HL-60 (cell line): ENCODE measurements around the gene AGBL4.

Experiments
- DNase-seq, 2 experiments: peaks; one replicate each; pipeline ENCODE4 v3.0.0-alpha.2; 2010 to 2020; ENCODE audit warnings: low read depth in 1 of 2, low spot score in 1 of 2
- H3K27ac ChIP-seq: fragments of 250-450 bp; sonication (Bioruptor Pico); replicated peaks from 2 replicates; pipeline ENCODE4 v1.5.1; 2020; ENCODE audit warnings: mild to moderate bottlenecking, moderate library complexity
- H3K27me3 ChIP-seq: fragments of 250-450 bp; sonication (Bioruptor Pico); 2 replicates; pipeline ENCODE4 v1.5.1; 2021; ENCODE audit warnings: mild to moderate bottlenecking, moderate library complexity; ENCODE audit not compliant: insufficient read depth, poor library complexity, severe bottlenecking
- H3K4me3 ChIP-seq: replicated peaks from 2 replicates; pipeline ENCODE4 v1.5.1; 2011; ENCODE audit warnings: mild to moderate bottlenecking, control low read depth, low read length; ENCODE audit not compliant: insufficient read depth
- GABPA ChIP-seq: IDR thresholded peaks from 2 replicates; pipeline ENCODE4 v1.6.1; 2012; ENCODE audit warnings: low read depth
- POLR2AphosphoS5 ChIP-seq: IDR thresholded peaks from 2 replicates; pipeline ENCODE4 v1.6.1; 2012; ENCODE audit warnings: low read depth
- SPI1 ChIP-seq: IDR thresholded peaks from 2 replicates; pipeline ENCODE4 v1.6.1; 2012; ENCODE audit warnings: low read depth, mild to moderate bottlenecking, borderline replicate concordance
- TF ChIP-seq, protein P1 (sequence below): IDR thresholded peaks from one replicate; pipeline ENCODE4 v1.5.1; 2011; ENCODE audit warnings: low read length, control low read depth, inconsistent platforms; ENCODE audit not compliant: insufficient read depth
- TF ChIP-seq, protein P2 (sequence below): IDR thresholded peaks from 2 replicates; pipeline ENCODE4 v1.6.1; 2012; ENCODE audit warnings: low read depth; ENCODE audit not compliant: insufficient replicate concordance

The AGBL4 gene

DNA sequence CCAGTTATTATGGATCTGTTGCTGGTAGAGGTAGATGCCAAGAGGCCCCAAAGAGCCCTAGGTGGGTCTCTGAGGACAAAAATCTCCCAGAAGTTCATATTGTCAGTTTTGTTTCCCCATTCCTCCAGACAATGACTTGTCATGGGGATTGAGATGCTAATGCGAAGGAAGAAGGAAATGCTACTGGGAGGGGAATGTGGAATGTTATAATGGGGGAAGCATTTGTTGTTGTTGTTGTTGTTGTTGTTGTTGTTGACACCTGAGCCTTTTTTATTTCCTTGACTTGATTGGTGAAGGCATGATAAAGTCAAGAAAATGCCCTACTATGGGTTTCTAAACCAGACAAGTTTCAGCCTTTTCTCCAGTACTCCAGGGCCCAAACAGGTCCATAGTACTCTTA is 1356.0 kb downstream of the AGBL4 start:
- no peak overlapping the region for H3K4me3 ChIP-seq
- H3K27ac ChIP-seq, result no peak overlapping the region
- no peaks in the 10 kb centered on the region for H3K27me3 ChIP-seq
- no peak for TF ChIP-seq SPI1
- no peak for DNase-seq

DNA sequence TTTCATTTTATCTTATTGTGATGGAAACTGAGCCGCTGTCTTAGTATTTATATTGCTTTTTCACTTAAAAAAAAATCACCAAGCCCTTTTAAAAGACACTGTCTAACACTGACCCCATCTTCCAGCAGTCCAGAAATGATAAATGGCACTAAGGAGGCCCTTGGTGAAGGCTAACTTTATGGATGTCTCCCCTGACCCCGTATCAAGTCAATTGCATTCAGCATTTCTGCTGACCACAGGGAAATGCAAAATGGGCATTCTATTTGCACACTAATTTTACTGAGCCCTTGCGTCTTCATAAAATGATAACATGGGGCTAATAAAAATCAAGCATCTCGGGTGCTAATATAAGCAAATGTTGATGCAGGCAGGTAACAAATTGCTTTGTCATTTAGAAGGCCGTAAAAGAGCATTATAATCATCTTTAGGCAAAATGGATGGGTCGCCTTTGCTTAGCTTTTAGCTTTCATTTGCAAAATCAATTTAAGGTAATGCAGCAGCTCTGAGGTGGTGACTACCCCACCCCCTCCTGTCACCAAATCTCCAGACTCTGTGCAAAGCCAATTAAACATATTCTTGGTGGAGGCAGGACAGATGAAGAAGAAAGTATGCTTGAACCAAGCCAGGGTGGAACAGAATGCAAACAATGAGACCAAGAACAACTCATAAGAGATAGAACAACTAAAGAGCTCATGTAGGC is 1357.9 kb downstream of the AGBL4 start:
- Histone ChIP-seq H3K27me3 (no peaks in the 10 kb centered on the region), H3K27ac (no peak overlapping the region), H3K4me3 (no peak overlapping the region)
- no peak for DNase-seq
- TF ChIP-seq, protein P1, sequence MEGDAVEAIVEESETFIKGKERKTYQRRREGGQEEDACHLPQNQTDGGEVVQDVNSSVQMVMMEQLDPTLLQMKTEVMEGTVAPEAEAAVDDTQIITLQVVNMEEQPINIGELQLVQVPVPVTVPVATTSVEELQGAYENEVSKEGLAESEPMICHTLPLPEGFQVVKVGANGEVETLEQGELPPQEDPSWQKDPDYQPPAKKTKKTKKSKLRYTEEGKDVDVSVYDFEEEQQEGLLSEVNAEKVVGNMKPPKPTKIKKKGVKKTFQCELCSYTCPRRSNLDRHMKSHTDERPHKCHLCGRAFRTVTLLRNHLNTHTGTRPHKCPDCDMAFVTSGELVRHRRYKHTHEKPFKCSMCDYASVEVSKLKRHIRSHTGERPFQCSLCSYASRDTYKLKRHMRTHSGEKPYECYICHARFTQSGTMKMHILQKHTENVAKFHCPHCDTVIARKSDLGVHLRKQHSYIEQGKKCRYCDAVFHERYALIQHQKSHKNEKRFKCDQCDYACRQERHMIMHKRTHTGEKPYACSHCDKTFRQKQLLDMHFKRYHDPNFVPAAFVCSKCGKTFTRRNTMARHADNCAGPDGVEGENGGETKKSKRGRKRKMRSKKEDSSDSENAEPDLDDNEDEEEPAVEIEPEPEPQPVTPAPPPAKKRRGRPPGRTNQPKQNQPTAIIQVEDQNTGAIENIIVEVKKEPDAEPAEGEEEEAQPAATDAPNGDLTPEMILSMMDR, result no peak
- TF ChIP-seq POLR2AphosphoS5 (no peak), SPI1 (no peak), GABPA (no peak)
- TF ChIP-seq, protein P2, sequence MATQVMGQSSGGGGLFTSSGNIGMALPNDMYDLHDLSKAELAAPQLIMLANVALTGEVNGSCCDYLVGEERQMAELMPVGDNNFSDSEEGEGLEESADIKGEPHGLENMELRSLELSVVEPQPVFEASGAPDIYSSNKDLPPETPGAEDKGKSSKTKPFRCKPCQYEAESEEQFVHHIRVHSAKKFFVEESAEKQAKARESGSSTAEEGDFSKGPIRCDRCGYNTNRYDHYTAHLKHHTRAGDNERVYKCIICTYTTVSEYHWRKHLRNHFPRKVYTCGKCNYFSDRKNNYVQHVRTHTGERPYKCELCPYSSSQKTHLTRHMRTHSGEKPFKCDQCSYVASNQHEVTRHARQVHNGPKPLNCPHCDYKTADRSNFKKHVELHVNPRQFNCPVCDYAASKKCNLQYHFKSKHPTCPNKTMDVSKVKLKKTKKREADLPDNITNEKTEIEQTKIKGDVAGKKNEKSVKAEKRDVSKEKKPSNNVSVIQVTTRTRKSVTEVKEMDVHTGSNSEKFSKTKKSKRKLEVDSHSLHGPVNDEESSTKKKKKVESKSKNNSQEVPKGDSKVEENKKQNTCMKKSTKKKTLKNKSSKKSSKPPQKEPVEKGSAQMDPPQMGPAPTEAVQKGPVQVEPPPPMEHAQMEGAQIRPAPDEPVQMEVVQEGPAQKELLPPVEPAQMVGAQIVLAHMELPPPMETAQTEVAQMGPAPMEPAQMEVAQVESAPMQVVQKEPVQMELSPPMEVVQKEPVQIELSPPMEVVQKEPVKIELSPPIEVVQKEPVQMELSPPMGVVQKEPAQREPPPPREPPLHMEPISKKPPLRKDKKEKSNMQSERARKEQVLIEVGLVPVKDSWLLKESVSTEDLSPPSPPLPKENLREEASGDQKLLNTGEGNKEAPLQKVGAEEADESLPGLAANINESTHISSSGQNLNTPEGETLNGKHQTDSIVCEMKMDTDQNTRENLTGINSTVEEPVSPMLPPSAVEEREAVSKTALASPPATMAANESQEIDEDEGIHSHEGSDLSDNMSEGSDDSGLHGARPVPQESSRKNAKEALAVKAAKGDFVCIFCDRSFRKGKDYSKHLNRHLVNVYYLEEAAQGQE, result no peak

DNA sequence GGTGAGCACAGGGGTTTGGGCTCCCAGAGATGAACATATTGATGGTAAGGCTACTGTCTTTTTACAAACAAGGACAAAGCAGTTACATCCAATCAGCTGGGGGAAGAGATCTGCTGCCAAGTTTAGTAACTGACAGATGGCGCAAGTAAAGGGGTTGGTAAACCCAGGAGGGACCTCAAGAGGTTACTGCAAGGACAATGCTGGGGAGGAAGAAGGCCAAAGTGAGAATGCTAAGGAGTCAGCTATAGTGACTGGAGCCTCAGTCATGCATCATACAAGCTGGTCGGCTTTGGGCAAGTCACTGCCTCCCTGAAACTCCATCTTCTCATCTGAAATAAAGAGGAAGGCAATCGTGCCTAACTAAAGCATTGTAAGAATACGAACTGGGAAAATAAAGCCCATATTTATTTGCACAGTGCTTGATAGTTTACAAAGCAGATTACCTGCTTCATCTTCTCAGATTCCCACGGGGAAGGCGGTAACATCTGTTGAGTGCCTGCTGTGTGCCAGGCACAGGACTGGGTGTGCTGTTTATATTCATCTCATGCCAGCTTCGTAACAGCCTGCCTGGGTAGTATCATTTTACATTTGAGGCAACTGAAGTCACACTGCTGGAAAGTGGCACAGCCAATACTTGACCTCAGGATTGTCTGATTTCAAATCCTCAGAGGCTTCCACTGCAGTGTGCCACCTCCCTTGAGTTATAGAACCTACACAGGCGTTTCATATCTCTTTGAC is 1361.9 kb downstream of the AGBL4 start:
- DNase-seq, result peak; percentile 24 to 75
- Histone ChIP-seq H3K27me3 (no peaks in the 10 kb centered on the region), H3K4me3 (no peak overlapping the region), H3K27ac (no peak overlapping the region)
- TF ChIP-seq, protein P1, result no peak
- TF ChIP-seq, protein P2, result no peak
- TF ChIP-seq GABPA (no peak), SPI1 (no peak), POLR2AphosphoS5 (no peak)

DNA sequence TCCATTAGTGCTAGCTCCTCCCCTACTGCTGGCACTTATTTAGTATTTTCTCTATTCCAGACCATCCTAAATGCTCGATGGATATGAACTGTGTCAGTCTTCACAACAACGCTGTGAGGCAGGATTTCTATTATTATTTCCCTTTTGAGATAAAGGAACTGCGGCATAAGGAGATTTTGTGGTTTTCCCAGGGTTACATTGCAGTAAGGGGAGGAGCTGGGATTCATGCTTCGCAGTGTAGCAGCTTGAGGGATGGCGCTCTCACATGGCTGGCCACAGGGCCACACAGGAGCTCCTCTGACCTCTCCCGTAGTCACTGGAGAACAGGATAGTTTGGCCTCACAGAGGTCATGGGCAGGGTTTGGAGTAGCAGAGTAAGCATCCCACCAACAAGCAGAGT is 1364.0 kb downstream of the AGBL4 start:
- Histone ChIP-seq H3K27me3 (no peaks in the 10 kb centered on the region), H3K4me3 (no peak overlapping the region), H3K27ac (no peak overlapping the region)
- DNase-seq, result no peak
- TF ChIP-seq POLR2AphosphoS5, result no peak
- TF ChIP-seq, protein P1, result no peak
- TF ChIP-seq SPI1, result no peak
- TF ChIP-seq GABPA, result no peak
- TF ChIP-seq, protein P2, result no peak
